ENCODE results near the gene EN1.

The EN1 gene

GRCh38 chr2:118842661-118843482 is 4.6 kb downstream of the EN1 start:
- DNase-seq (ENCODE audit: low read depth): no peak

- no peak for DNase-seq (ENCODE audit: low read depth)
Measured at GRCh38 chr2:118841828-118842461, 5.5 kb downstream of the EN1 start.

DNA sequence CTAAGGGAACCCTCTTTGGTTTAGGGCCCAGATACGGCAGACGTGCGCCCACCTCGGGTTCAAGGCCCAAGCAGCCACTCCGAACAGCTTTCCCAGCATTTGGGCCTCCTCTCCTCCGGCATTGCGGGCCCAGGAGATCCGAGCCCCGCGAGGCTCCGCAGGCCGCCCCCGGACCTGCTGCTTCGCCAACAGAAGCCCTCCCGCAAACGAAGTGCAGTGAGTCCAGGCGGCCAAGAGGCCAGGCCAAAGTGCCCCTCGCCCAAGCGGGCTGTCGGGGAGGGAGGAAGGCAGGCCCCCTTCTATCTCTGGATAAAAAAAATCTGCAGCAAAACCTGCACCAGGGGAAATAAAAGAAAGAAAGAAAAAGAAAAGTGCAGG is 6.0 kb downstream of the EN1 start:
- DNase-seq (ENCODE audit: low read depth): no peak

- no peak for DNase-seq (ENCODE audit: low read depth)
Measured at GRCh38 chr2:118838741-118839455, 8.6 kb downstream of the EN1 start.

- no peak for DNase-seq (ENCODE audit: low read depth)
Measured at GRCh38 chr2:118837621-118838020, 9.8 kb downstream of the EN1 start.

DNA sequence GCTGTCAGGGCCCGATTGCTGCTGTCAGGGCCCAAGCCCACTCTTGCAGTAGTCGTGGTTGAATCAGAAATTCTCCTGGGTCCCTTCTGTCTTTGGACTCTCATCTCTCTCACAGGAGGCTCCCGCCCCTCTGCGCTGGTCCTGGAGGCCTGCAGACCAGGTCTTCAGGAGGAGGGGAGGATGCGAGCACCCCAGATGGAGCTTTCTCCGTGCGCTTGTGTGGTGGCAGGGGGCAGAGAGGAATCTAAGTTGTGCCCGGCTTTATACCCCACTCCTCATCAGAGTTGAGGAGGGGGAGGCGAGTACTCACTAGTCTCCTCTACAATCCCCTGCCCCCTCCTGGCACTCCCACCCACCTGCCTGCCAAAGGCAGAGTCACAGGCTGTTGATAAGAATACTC is 10.4 kb downstream of the EN1 start:
- no peak for DNase-seq (ENCODE audit: low read depth)

GRCh38 chr2:118836411-118836930 is 11.0 kb downstream of the EN1 start:
- no peak for DNase-seq (ENCODE audit: low read depth)

- no peak for DNase-seq (ENCODE audit: low read depth)
Measured at GRCh38 chr2:118835746-118836410, 11.6 kb downstream of the EN1 start.

GRCh38 chr2:118834901-118835745 is 12.3 kb downstream of the EN1 start:
- DNase-seq (ENCODE audit: low read depth): no peak

DNA sequence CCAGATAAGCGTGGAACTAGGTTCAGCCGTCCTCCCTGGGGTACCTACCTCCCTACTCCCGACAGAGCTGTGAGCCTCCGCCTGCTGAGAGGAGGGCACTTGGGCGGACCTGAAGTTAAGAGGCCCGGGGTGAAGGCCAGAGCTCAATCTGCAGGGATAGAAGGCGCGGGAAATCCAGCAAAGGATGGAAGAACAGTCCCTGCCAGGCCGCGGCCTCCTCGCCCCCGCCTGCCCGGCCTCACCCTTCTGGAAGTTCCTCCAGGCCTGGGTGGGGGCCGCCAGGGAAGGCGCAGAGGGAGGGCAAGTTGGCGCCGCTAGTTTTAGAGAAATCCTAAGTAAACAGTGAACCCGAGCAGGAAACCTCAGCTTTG is 13.0 kb downstream of the EN1 start:
- DNase-seq (ENCODE audit: low read depth): no peak

DNA sequence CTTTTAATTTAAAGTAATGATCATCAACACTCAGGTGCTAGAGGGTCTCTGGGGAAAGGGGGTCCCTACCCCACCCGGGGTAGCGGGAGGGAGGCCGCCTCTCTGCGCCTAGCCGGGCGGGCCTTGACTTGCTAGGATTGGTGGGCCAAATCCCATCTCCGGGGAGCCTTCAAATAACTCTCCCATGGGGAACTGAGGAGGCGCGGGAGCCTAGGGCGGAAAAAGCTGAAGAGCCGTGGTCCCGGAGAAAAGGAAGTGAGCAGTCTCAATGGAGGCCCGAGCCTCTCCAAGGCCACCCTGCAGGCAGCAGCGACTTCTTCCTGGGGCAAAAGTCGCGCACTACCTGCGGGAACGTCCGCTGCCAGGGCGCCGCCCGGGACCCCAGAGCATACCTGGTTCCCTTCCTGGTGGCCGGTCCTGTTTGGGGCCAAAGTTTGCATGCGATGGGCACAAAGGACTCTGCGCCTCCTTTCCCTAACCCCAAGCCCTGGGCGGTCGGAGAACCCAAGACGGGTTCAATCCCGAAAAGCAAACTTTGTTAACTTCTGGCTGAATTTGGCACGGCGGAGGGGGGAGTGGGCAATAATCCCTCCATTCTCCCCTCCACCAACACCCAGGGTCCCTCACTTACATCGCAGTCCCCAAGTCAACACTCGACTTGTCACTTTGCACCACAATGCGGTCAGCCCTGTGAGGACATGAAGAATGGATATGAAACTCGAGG is 13.6 kb downstream of the EN1 start:
- DNase-seq (ENCODE audit: low read depth): no peak

- no peak for DNase-seq (ENCODE audit: low read depth)
Measured at GRCh38 chr2:118832791-118833715, 14.4 kb downstream of the EN1 start.

- no peak for DNase-seq (ENCODE audit: low read depth)
Measured at GRCh38 chr2:118832071-118832790, 15.2 kb downstream of the EN1 start.

- no peak for DNase-seq (ENCODE audit: low read depth)
Measured at GRCh38 chr2:118830881-118831280, 16.6 kb downstream of the EN1 start.

- DNase-seq (ENCODE audit: low read depth): no peak
Measured at GRCh38 chr2:118830118-118830517, 17.3 kb downstream of the EN1 start.

- DNase-seq (ENCODE audit: low read depth): no peak
Measured at GRCh38 chr2:118826093-118826492, 21.4 kb downstream of the EN1 start.

- DNase-seq (ENCODE audit: low read depth): no peak
Measured at GRCh38 chr2:118823633-118824032, 23.8 kb downstream of the EN1 start.

DNA sequence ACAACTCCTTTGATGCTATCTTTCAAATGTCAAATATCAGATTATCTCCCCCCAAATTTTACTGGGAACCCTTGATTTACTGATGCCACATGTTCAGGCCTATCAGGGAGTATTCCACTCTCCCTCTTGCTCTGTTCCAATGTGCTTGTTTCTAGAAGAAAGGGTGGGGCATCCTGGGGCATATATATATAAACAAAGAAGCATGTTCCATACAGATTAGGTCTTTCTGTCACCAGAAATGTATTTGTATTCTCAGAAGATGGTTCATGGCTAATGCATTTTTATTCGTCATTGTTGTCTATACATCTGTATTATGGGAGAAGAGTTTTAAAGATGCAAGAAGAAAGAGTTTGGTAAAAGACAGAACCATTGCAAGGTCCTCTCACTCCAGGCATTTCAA is 24.9 kb downstream of the EN1 start:
- DNase-seq (ENCODE audit: low read depth): no peak

DNA sequence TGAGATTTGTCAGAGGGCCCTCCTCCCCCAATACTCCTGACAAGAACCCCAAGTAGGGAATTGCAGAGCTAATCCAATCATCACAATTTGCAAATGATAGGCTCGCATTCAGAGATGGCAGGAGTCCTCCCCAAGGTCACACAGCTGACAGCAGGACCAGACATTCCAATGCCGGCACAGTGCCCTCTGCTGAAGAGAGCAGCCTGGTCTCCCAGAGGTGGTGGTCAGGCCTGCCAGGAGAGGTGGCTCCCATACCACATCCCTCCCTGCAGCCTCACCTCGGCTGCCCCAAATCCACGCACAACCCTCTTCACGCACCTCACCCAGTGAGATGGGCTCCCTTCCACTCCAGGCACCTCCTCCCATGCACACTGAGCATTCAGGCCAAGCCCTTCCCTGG is 25.4 kb downstream of the EN1 start:
- DNase-seq (ENCODE audit: low read depth): no peak
